Measurements from ENCODE around the gene SESN1.

DNA sequence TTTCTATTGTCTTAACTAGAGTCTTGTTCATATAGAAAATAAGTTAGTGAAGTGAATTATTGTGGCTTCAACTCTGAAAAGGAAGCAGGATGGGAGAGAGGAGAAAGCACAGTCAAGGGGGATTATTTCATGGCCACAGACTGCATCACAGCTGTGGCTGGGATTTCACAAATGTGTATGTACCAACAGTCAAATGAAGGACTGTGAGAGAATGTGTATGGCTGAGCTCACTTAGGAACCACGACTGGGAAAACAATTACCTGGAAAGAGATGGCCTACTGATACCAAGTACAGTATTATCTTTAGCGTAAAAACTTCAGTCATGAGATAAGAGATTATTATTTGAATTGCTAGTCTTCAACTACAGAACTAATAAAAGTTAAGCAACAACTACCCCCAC, 54.9 kb downstream of the SESN1 start:
- TF ChIP-seq POLR2A (IDR thresholded peaks at IDR 0.05) = no peak
- TF ChIP-seq, protein P1, sequence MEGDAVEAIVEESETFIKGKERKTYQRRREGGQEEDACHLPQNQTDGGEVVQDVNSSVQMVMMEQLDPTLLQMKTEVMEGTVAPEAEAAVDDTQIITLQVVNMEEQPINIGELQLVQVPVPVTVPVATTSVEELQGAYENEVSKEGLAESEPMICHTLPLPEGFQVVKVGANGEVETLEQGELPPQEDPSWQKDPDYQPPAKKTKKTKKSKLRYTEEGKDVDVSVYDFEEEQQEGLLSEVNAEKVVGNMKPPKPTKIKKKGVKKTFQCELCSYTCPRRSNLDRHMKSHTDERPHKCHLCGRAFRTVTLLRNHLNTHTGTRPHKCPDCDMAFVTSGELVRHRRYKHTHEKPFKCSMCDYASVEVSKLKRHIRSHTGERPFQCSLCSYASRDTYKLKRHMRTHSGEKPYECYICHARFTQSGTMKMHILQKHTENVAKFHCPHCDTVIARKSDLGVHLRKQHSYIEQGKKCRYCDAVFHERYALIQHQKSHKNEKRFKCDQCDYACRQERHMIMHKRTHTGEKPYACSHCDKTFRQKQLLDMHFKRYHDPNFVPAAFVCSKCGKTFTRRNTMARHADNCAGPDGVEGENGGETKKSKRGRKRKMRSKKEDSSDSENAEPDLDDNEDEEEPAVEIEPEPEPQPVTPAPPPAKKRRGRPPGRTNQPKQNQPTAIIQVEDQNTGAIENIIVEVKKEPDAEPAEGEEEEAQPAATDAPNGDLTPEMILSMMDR (IDR thresholded peaks at IDR 0.05) = no peak

Measured in right lobe of liver (tissue), 4 donors.